ENCODE data around the gene PTGER3. TPM values are rescaled to one million over a fixed set of nuclear protein-coding genes. Genes with fewer than 3 reads are reported as not detected.
"Not testable (repeated sequence)": the region's sequence is repeated elsewhere in the genome, so short reads cannot be mapped to it uniquely, and the experiment has no call there.

PTGER3 gene
- total RNA-seq, 1 donor from 2014 or later, result 2.6 TPM

DNA sequence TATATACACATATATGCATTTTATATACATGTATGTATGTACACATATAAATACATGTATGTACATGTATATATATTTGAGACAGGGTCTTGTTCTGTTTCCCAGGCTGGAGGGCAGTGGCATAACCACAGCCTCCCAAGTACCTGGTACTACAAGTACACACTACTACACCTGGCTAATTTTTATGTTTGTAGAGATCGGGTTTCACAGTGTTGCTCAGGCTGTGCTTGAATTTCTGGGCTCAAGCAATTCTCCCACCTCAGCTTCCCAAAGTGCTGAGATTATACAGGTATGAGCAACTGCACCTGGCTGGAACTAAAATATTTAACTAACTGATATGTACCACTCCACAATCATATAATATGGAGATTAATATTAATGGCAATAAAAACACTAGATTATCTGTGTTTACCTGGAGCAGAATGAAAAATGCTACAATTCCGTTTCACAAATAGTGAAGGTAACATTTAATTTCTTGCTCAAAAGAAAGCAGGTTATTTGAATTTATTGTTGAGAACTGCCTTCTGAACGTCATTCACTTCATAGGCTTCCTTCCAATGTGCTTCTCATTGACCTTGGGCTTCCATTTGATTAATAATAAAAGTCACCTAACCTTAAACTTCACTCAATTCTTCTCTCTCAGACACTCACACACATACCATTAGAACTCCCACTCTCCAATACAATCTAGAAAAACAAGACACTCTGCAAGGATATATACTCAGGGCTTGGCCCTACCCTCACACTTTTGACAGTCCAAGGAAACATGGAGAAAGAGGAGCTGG lies 57.0 kb downstream of the PTGER3 start:
- Histone ChIP-seq H3K36me3 (ENCODE audit: control insufficient read depth in 3 of 3, insufficient read depth in 3 of 3, low read length in 3 of 3) (no peaks in the 10 kb centered on the region), H3K27ac (ENCODE audit: low read depth, low read length) (no peak overlapping the region), H3K4me1 (ENCODE audit: control insufficient read depth in 3 of 3, insufficient read depth in 3 of 3, low read length in 3 of 3) (no peaks in the 10 kb centered on the region), H3K27me3 (ENCODE audit: control insufficient read depth in 3 of 3, insufficient read depth in 3 of 3, low read length in 3 of 3) (no peaks in the 10 kb centered on the region), H3K4me3 (ENCODE audit: low read length in 3 of 3) (no peak overlapping the region), H3K9me3 (ENCODE audit: control insufficient read depth in 3 of 3, low read length in 3 of 3) (no peaks in the 10 kb centered on the region), H3K9ac (ENCODE audit: low read depth in 1 of 3, low read length in 3 of 3) (no peak overlapping the region)

DNA sequence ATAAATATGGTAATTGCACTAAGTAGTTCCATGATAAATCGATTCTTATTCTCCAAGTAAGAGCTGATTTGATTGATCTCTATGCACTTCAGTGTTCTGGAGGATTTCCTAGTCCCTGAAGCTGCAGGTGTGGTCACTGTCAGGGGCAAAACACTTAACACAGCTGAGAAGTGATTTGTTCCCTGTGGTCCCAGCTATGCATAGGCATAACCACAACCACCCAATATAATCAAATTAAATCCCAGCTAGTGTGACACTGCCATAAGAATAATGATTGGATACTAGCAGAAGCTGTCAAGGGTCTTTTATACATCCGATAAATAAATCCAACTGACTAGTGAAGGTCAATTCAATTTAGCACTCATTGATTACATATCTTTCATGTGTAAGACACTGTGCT lies 60.1 kb downstream of the PTGER3 start:
- no peaks in the 10 kb centered on the region for H3K4me1 ChIP-seq (ENCODE audit: control insufficient read depth in 3 of 3, insufficient read depth in 3 of 3, low read length in 3 of 3)
- H3K36me3 ChIP-seq (ENCODE audit: control insufficient read depth in 3 of 3, insufficient read depth in 3 of 3, low read length in 3 of 3), result no peaks in the 10 kb centered on the region
- H3K27me3 ChIP-seq (ENCODE audit: control insufficient read depth in 3 of 3, insufficient read depth in 3 of 3, low read length in 3 of 3), result no peaks in the 10 kb centered on the region
- H3K27ac ChIP-seq (ENCODE audit: low read depth, low read length), result no peak overlapping the region
- H3K9ac ChIP-seq (ENCODE audit: low read depth in 1 of 3, low read length in 3 of 3), result no peak overlapping the region
- no peaks in the 10 kb centered on the region for H3K9me3 ChIP-seq (ENCODE audit: control insufficient read depth in 3 of 3, low read length in 3 of 3)
- H3K4me3 ChIP-seq (ENCODE audit: low read length in 3 of 3), result no peak overlapping the region

DNA sequence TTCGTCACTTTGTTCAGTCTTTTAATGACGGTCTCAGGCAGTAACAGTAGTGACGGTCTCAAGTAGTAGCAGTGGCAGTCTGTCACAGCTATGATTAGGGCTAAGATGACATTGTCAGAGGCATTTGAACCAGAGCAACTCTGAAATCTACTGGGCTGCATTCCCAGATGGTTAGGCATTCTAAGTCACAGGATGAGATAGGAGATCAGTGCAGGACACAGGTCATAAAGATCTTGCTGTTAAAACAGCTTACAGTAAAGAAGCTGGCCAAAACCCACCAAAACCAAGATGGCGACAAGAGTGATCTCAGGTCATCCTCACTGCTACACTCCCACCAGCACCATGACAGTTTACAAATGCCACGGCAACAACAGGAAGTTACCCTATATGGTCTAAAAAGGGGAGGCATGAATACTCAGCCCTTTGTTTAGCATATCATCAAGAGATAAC lies 61.8 kb downstream of the PTGER3 start:
- H3K4me1 ChIP-seq (ENCODE audit: control insufficient read depth in 3 of 3, insufficient read depth in 3 of 3, low read length in 3 of 3); H3K27ac ChIP-seq (ENCODE audit: low read depth, low read length); H3K9ac ChIP-seq (ENCODE audit: low read depth in 1 of 3, low read length in 3 of 3); H3K9me3 ChIP-seq (ENCODE audit: control insufficient read depth in 3 of 3, low read length in 3 of 3); H3K4me3 ChIP-seq (ENCODE audit: low read length in 3 of 3); H3K36me3 ChIP-seq (ENCODE audit: control insufficient read depth in 3 of 3, insufficient read depth in 3 of 3, low read length in 3 of 3); H3K27me3 ChIP-seq (ENCODE audit: control insufficient read depth in 3 of 3, insufficient read depth in 3 of 3, low read length in 3 of 3): not testable (repeated sequence)

GRCh38 chr1:70985278-70985677 lies 62.3 kb downstream of the PTGER3 start:
- not testable (repeated sequence) for H3K27me3 ChIP-seq (ENCODE audit: control insufficient read depth in 3 of 3, insufficient read depth in 3 of 3, low read length in 3 of 3); H3K4me3 ChIP-seq (ENCODE audit: low read length in 3 of 3); H3K9me3 ChIP-seq (ENCODE audit: control insufficient read depth in 3 of 3, low read length in 3 of 3); H3K27ac ChIP-seq (ENCODE audit: low read depth, low read length); H3K9ac ChIP-seq (ENCODE audit: low read depth in 1 of 3, low read length in 3 of 3); H3K4me1 ChIP-seq (ENCODE audit: control insufficient read depth in 3 of 3, insufficient read depth in 3 of 3, low read length in 3 of 3); H3K36me3 ChIP-seq (ENCODE audit: control insufficient read depth in 3 of 3, insufficient read depth in 3 of 3, low read length in 3 of 3)

- no peak overlapping the region for H3K27ac ChIP-seq (ENCODE audit: low read depth, low read length)
- H3K4me1 ChIP-seq (ENCODE audit: control insufficient read depth in 3 of 3, insufficient read depth in 3 of 3, low read length in 3 of 3), result no peaks in the 10 kb centered on the region
- H3K27me3 ChIP-seq (ENCODE audit: control insufficient read depth in 3 of 3, insufficient read depth in 3 of 3, low read length in 3 of 3), result no peaks in the 10 kb centered on the region
- no peak overlapping the region for H3K4me3 ChIP-seq (ENCODE audit: low read length in 3 of 3)
- no peaks in the 10 kb centered on the region for H3K9me3 ChIP-seq (ENCODE audit: control insufficient read depth in 3 of 3, low read length in 3 of 3)
- no peak overlapping the region for H3K9ac ChIP-seq (ENCODE audit: low read depth in 1 of 3, low read length in 3 of 3)
- H3K36me3 ChIP-seq (ENCODE audit: control insufficient read depth in 3 of 3, insufficient read depth in 3 of 3, low read length in 3 of 3), result no peaks in the 10 kb centered on the region
Measured at GRCh38 chr1:70980361-70980760, 67.3 kb downstream of the PTGER3 start.

- Histone ChIP-seq H3K4me3 (ENCODE audit: low read length in 3 of 3) (no peak overlapping the region), H3K9ac (ENCODE audit: low read depth in 1 of 3, low read length in 3 of 3) (no peak overlapping the region), H3K36me3 (ENCODE audit: control insufficient read depth in 3 of 3, insufficient read depth in 3 of 3, low read length in 3 of 3) (no peaks in the 10 kb centered on the region), H3K27ac (ENCODE audit: low read depth, low read length) (no peak overlapping the region), H3K9me3 (ENCODE audit: control insufficient read depth in 3 of 3, low read length in 3 of 3) (no peaks in the 10 kb centered on the region), H3K27me3 (ENCODE audit: control insufficient read depth in 3 of 3, insufficient read depth in 3 of 3, low read length in 3 of 3) (no peaks in the 10 kb centered on the region), H3K4me1 (ENCODE audit: control insufficient read depth in 3 of 3, insufficient read depth in 3 of 3, low read length in 3 of 3) (no peaks in the 10 kb centered on the region)
Measured at GRCh38 chr1:70979881-70980280, 67.7 kb downstream of the PTGER3 start.

DNA sequence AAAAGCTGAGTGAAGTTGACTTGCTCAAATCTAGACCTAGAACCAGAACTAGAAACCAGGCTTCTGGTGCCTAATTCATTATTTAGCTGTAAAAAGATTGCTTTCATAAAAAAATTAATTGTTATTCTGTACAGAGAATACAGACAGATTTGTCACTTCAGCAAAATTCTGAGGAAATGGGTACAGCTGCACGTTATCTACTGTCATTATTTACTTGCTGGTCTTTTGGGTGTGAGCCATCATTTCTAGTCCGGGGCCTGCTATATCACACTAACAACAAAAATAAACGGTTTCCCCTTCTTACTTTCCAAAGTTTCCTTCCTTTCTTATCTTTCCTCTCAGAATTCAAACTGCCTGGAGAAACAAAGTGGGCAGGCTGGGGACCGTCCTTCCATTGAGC lies 68.3 kb downstream of the PTGER3 start:
- Histone ChIP-seq H3K4me1 (ENCODE audit: control insufficient read depth in 3 of 3, insufficient read depth in 3 of 3, low read length in 3 of 3) (no peaks in the 10 kb centered on the region), H3K36me3 (ENCODE audit: control insufficient read depth in 3 of 3, insufficient read depth in 3 of 3, low read length in 3 of 3) (no peaks in the 10 kb centered on the region), H3K4me3 (ENCODE audit: low read length in 3 of 3) (no peak overlapping the region), H3K9ac (ENCODE audit: low read depth in 1 of 3, low read length in 3 of 3) (no peak overlapping the region), H3K27me3 (ENCODE audit: control insufficient read depth in 3 of 3, insufficient read depth in 3 of 3, low read length in 3 of 3) (no peaks in the 10 kb centered on the region), H3K27ac (ENCODE audit: low read depth, low read length) (no peak overlapping the region), H3K9me3 (ENCODE audit: control insufficient read depth in 3 of 3, low read length in 3 of 3) (no peaks in the 10 kb centered on the region)

- Histone ChIP-seq H3K27ac (ENCODE audit: low read depth, low read length) (no peak overlapping the region), H3K4me3 (ENCODE audit: low read length in 3 of 3) (no peak overlapping the region)
Measured at GRCh38 chr1:70978623-70979022, 69.0 kb downstream of the PTGER3 start.

GRCh38 chr1:70977575-70977974 lies 70.0 kb downstream of the PTGER3 start:
- H3K4me3 ChIP-seq (ENCODE audit: low read length in 3 of 3), result no peak overlapping the region
- H3K4me1 ChIP-seq (ENCODE audit: control insufficient read depth in 3 of 3, insufficient read depth in 3 of 3, low read length in 3 of 3), result no peaks in the 10 kb centered on the region
- H3K36me3 ChIP-seq (ENCODE audit: control insufficient read depth in 3 of 3, insufficient read depth in 3 of 3, low read length in 3 of 3), result no peaks in the 10 kb centered on the region
- H3K9ac ChIP-seq (ENCODE audit: low read depth in 1 of 3, low read length in 3 of 3), result no peak overlapping the region
- no peaks in the 10 kb centered on the region for H3K27me3 ChIP-seq (ENCODE audit: control insufficient read depth in 3 of 3, insufficient read depth in 3 of 3, low read length in 3 of 3)
- H3K9me3 ChIP-seq (ENCODE audit: control insufficient read depth in 3 of 3, low read length in 3 of 3), result no peaks in the 10 kb centered on the region
- H3K27ac ChIP-seq (ENCODE audit: low read depth, low read length), result no peak overlapping the region

More at GRCh38 chr1:70978623-70979022, 69.0 kb downstream of the PTGER3 start:
- no peaks in the 10 kb centered on the region for H3K27me3 ChIP-seq (ENCODE audit: control insufficient read depth in 3 of 3, insufficient read depth in 3 of 3, low read length in 3 of 3)
- H3K36me3 ChIP-seq (ENCODE audit: control insufficient read depth in 3 of 3, insufficient read depth in 3 of 3, low read length in 3 of 3), result no peaks in the 10 kb centered on the region
- H3K9me3 ChIP-seq (ENCODE audit: control insufficient read depth in 3 of 3, low read length in 3 of 3), result no peaks in the 10 kb centered on the region
- H3K9ac ChIP-seq (ENCODE audit: low read depth in 1 of 3, low read length in 3 of 3), result no peak overlapping the region
- H3K4me1 ChIP-seq (ENCODE audit: control insufficient read depth in 3 of 3, insufficient read depth in 3 of 3, low read length in 3 of 3), result no peaks in the 10 kb centered on the region

- H3K4me3 ChIP-seq (ENCODE audit: low read length in 3 of 3), result no peak overlapping the region
- no peak overlapping the region for H3K27ac ChIP-seq (ENCODE audit: low read depth, low read length)
- no peaks in the 10 kb centered on the region for H3K9me3 ChIP-seq (ENCODE audit: control insufficient read depth in 3 of 3, low read length in 3 of 3)
- no peaks in the 10 kb centered on the region for H3K4me1 ChIP-seq (ENCODE audit: control insufficient read depth in 3 of 3, insufficient read depth in 3 of 3, low read length in 3 of 3)
- no peaks in the 10 kb centered on the region for H3K36me3 ChIP-seq (ENCODE audit: control insufficient read depth in 3 of 3, insufficient read depth in 3 of 3, low read length in 3 of 3)
- H3K9ac ChIP-seq (ENCODE audit: low read depth in 1 of 3, low read length in 3 of 3), result no peak overlapping the region
- no peaks in the 10 kb centered on the region for H3K27me3 ChIP-seq (ENCODE audit: control insufficient read depth in 3 of 3, insufficient read depth in 3 of 3, low read length in 3 of 3)
Measured at GRCh38 chr1:70977041-70977440, 70.6 kb downstream of the PTGER3 start.

Measured in skeletal muscle tissue (tissue), 4 donors.